ENCODE results near the gene UGCG.

Gene UGCG

GRCh38 chr9:111936391-111936790 is 39.8 kb downstream of the UGCG start:
- no peak for TF ChIP-seq CTCF (IDR thresholded peaks at IDR 0.05; ENCODE audit: low read depth, low read length)
- DNase-seq (ENCODE audit: low read depth, low spot score), result no peak
- in situ Hi-C loops (cut with HindIII; ENCODE audit: low sequenced_read_pairs), result no loop called here
- H3K4me3 ChIP-seq (ENCODE audit: low read depth, low read length), result no peak overlapping the region

- TF ChIP-seq CTCF (IDR thresholded peaks at IDR 0.05; ENCODE audit: low read depth, low read length), result no peak
These were observed 40.7 kb downstream of the UGCG start for GRCh38 chr9:111937301-111937700.

GRCh38 chr9:111937781-111938426 is 41.3 kb downstream of the UGCG start:
- H3K4me3 ChIP-seq (ENCODE audit: low read depth, low read length), result no peak overlapping the region
- DNase-seq (ENCODE audit: low read depth, low spot score), result peak; percentile 65
- in situ Hi-C loops (cut with HindIII; ENCODE audit: low sequenced_read_pairs), result no loop called here
- no peak for TF ChIP-seq CTCF (IDR thresholded peaks at IDR 0.05; ENCODE audit: low read depth, low read length)

More at GRCh38 chr9:111937301-111937700, 40.7 kb downstream of the UGCG start:
- in situ Hi-C loops (cut with HindIII; ENCODE audit: low sequenced_read_pairs), result no loop called here
- DNase-seq (ENCODE audit: low read depth, low spot score), result no peak
- H3K4me3 ChIP-seq (ENCODE audit: low read depth, low read length), result no peak overlapping the region

GRCh38 chr9:111938427-111938800 is 41.8 kb downstream of the UGCG start:
- H3K4me3 ChIP-seq (ENCODE audit: low read depth, low read length), result no peak overlapping the region
- no peak for TF ChIP-seq CTCF (IDR thresholded peaks at IDR 0.05; ENCODE audit: low read depth, low read length)
- no peak for DNase-seq (ENCODE audit: low read depth, low spot score)
- in situ Hi-C loops (cut with HindIII; ENCODE audit: low sequenced_read_pairs), result no loop called here

GRCh38 chr9:111939322-111939721 is 42.7 kb downstream of the UGCG start:
- no peak for DNase-seq (ENCODE audit: low read depth, low spot score)
- in situ Hi-C loops (cut with HindIII; ENCODE audit: low sequenced_read_pairs), result no loop called here
- TF ChIP-seq CTCF (IDR thresholded peaks at IDR 0.05; ENCODE audit: low read depth, low read length), result no peak
- no peak overlapping the region for H3K4me3 ChIP-seq (ENCODE audit: low read depth, low read length)

GRCh38 chr9:111940697-111941096 is 44.1 kb downstream of the UGCG start:
- no peak for TF ChIP-seq CTCF (IDR thresholded peaks at IDR 0.05; ENCODE audit: low read depth, low read length)
- in situ Hi-C loops (cut with HindIII; ENCODE audit: low sequenced_read_pairs), result no loop called here
- peak; percentile 38 for DNase-seq (ENCODE audit: low read depth, low spot score)
- H3K4me3 ChIP-seq (ENCODE audit: low read depth, low read length), result no peak overlapping the region

All from astrocyte of the spinal cord (primary cell).